Activated naive CD8-positive, alpha-beta T cell treated with anti-CD3 and anti-CD28 coated beads for 36 hours (primary cell): Measurements from ENCODE around the gene TMCC2. TPM values are rescaled to one million over a fixed set of nuclear protein-coding genes. Genes with fewer than 3 reads are reported as not detected.
A peak's percentile ranks its signal among the peaks of the same experiment; 100 is the strongest.
"Not testable (repeated sequence)": the region's sequence is repeated elsewhere in the genome, so short reads cannot be mapped to it uniquely, and the experiment has no call there.

Experiments
- DNase-seq: peaks from one replicate; pipeline ENCODE4 v3.0.0; 2021
- H3K27ac Mint-ChIP-seq: one replicate; pipeline ENCODE4 v1.8.0; 2022; ENCODE audit warnings: mild to moderate bottlenecking, moderate library complexity, mixed read lengths
- H3K27me3 Mint-ChIP-seq: one replicate; pipeline ENCODE4 v1.8.0; 2022; ENCODE audit warnings: mild to moderate bottlenecking, mixed read lengths
- H3K36me3 Mint-ChIP-seq: one replicate; pipeline ENCODE4 v1.8.0; 2021; ENCODE audit warnings: mild to moderate bottlenecking, mixed read lengths
- H3K4me1 Mint-ChIP-seq: one replicate; pipeline ENCODE4 v1.8.0; 2021; ENCODE audit warnings: mixed read lengths
- H3K4me3 Mint-ChIP-seq: one replicate; pipeline ENCODE4 v1.8.0; 2022; ENCODE audit warnings: mild to moderate bottlenecking, moderate library complexity, mixed read lengths
- H3K9me3 Mint-ChIP-seq: one replicate; pipeline ENCODE4 v1.8.0; 2022; ENCODE audit warnings: mixed read lengths
- total RNA-seq, 2 experiments: library from RNA; stranded (reverse); gene quantifications; one replicate each; pipeline ENCODE4 v1.2.3, GENCODE V29; 2021

TMCC2 gene
- total RNA-seq, 2 experiments from 2014 or later = 13.3 to 14.0 TPM

GRCh38 chr1:205271745-205272144 is 44.0 kb downstream of the TMCC2 start:
- Mint-ChIP-seq H3K4me1 (peaks cover 17% of the 10 kb centered on the region), H3K36me3 (peaks cover 2% of the 10 kb centered on the region), H3K27me3 (no peaks in the 10 kb centered on the region), H3K9me3 (no peaks in the 10 kb centered on the region), H3K27ac (no peak overlapping the region), H3K4me3 (no peak overlapping the region)
- no peak for DNase-seq

- Mint-ChIP-seq H3K27ac (no peak overlapping the region), H3K9me3 (no peaks in the 10 kb centered on the region), H3K36me3 (peaks cover 2% of the 10 kb centered on the region), H3K4me1 (peaks cover 17% of the 10 kb centered on the region), H3K4me3 (no peak overlapping the region), H3K27me3 (no peaks in the 10 kb centered on the region)
- no peak for DNase-seq
Measured at GRCh38 chr1:205272536-205272935, 44.8 kb downstream of the TMCC2 start.

GRCh38 chr1:205273551-205273982 is 45.8 kb downstream of the TMCC2 start:
- H3K36me3 Mint-ChIP-seq = peaks cover 2% of the 10 kb centered on the region
- H3K4me3 Mint-ChIP-seq = no peak overlapping the region
- peak; percentile 78 for DNase-seq
- H3K4me1 Mint-ChIP-seq = peaks cover 25% of the 10 kb centered on the region
- no peak overlapping the region for H3K27ac Mint-ChIP-seq
- no peaks in the 10 kb centered on the region for H3K9me3 Mint-ChIP-seq
- no peaks in the 10 kb centered on the region for H3K27me3 Mint-ChIP-seq

- Mint-ChIP-seq H3K36me3 (peaks cover 2% of the 10 kb centered on the region), H3K27me3 (no peaks in the 10 kb centered on the region), H3K27ac (no peak overlapping the region), H3K4me3 (no peak overlapping the region), H3K4me1 (peaks cover 30% of the 10 kb centered on the region), H3K9me3 (no peaks in the 10 kb centered on the region)
- no peak for DNase-seq
Measured at GRCh38 chr1:205274041-205274691, 46.4 kb downstream of the TMCC2 start.

GRCh38 chr1:205275133-205275532 is 47.4 kb downstream of the TMCC2 start:
- Mint-ChIP-seq H3K4me1 (peaks cover 40% of the 10 kb centered on the region), H3K9me3 (no peaks in the 10 kb centered on the region), H3K4me3 (no peak overlapping the region), H3K27me3 (no peaks in the 10 kb centered on the region), H3K36me3 (peaks cover 2% of the 10 kb centered on the region), H3K27ac (no peak overlapping the region)
- DNase-seq = no peak

GRCh38 chr1:205275916-205276688 is 48.4 kb downstream of the TMCC2 start:
- no peak overlapping the region for H3K4me3 Mint-ChIP-seq
- H3K4me1 Mint-ChIP-seq = peaks cover 44% of the 10 kb centered on the region
- no peaks in the 10 kb centered on the region for H3K9me3 Mint-ChIP-seq
- no peak for DNase-seq
- no peaks in the 10 kb centered on the region for H3K27me3 Mint-ChIP-seq
- peaks cover 2% of the 10 kb centered on the region for H3K36me3 Mint-ChIP-seq
- H3K27ac Mint-ChIP-seq = no peak overlapping the region

GRCh38 chr1:205276689-205277065 is 48.9 kb downstream of the TMCC2 start:
- DNase-seq = no peak
- peaks cover 44% of the 10 kb centered on the region for H3K4me1 Mint-ChIP-seq
- no peaks in the 10 kb centered on the region for H3K27me3 Mint-ChIP-seq
- H3K4me3 Mint-ChIP-seq = no peak overlapping the region
- H3K9me3 Mint-ChIP-seq = no peaks in the 10 kb centered on the region
- peaks cover 2% of the 10 kb centered on the region for H3K36me3 Mint-ChIP-seq
- H3K27ac Mint-ChIP-seq = no peak overlapping the region

- H3K27ac Mint-ChIP-seq = peak overlapping the region; percentile 21
- peaks cover 60% of the 10 kb centered on the region for H3K4me1 Mint-ChIP-seq
- DNase-seq = no peak
- H3K9me3 Mint-ChIP-seq = no peaks in the 10 kb centered on the region
- H3K27me3 Mint-ChIP-seq = no peaks in the 10 kb centered on the region
- H3K36me3 Mint-ChIP-seq = no peaks in the 10 kb centered on the region
- no peak overlapping the region for H3K4me3 Mint-ChIP-seq
Measured at GRCh38 chr1:205279986-205280385, 52.2 kb downstream of the TMCC2 start.

- H3K27me3 Mint-ChIP-seq, H3K9me3 Mint-ChIP-seq, DNase-seq, H3K4me3 Mint-ChIP-seq, H3K27ac Mint-ChIP-seq, H3K36me3 Mint-ChIP-seq: not testable (repeated sequence)
- H3K4me1 Mint-ChIP-seq = peaks cover 60% of the 10 kb centered on the region
Measured at GRCh38 chr1:205280666-205281395, 53.1 kb downstream of the TMCC2 start.

GRCh38 chr1:205283270-205284147 is 55.8 kb downstream of the TMCC2 start:
- peaks cover 3% of the 10 kb centered on the region for H3K27me3 Mint-ChIP-seq
- H3K4me1 Mint-ChIP-seq = peaks cover 80% of the 10 kb centered on the region
- peak overlapping the region; percentile 34 for H3K27ac Mint-ChIP-seq
- no peak for DNase-seq
- H3K36me3 Mint-ChIP-seq = no peaks in the 10 kb centered on the region
- H3K4me3 Mint-ChIP-seq = no peak overlapping the region
- H3K9me3 Mint-ChIP-seq = no peaks in the 10 kb centered on the region

GRCh38 chr1:205284420-205285144 is 56.8 kb downstream of the TMCC2 start:
- Mint-ChIP-seq H3K36me3 (no peaks in the 10 kb centered on the region), H3K4me3 (peak overlapping the region; percentile 64), H3K27me3 (peaks cover 3% of the 10 kb centered on the region), H3K9me3 (no peaks in the 10 kb centered on the region), H3K27ac (peak overlapping the region; percentile 90), H3K4me1 (peaks cover 77% of the 10 kb centered on the region)
- DNase-seq = peak; percentile 87

GRCh38 chr1:205285381-205286101 is 57.8 kb downstream of the TMCC2 start:
- peak overlapping the region; percentile 64 for H3K4me3 Mint-ChIP-seq
- peaks cover 3% of the 10 kb centered on the region for H3K27me3 Mint-ChIP-seq
- peak overlapping the region; percentile 90 for H3K27ac Mint-ChIP-seq
- H3K4me1 Mint-ChIP-seq = peaks cover 67% of the 10 kb centered on the region
- no peaks in the 10 kb centered on the region for H3K9me3 Mint-ChIP-seq
- DNase-seq = peak; percentile 54
- H3K36me3 Mint-ChIP-seq = no peaks in the 10 kb centered on the region

- Mint-ChIP-seq H3K4me3 (peak overlapping the region; percentile 64), H3K27me3 (peaks cover 3% of the 10 kb centered on the region), H3K4me1 (peaks cover 72% of the 10 kb centered on the region), H3K27ac (peak overlapping the region; percentile 90), H3K36me3 (no peaks in the 10 kb centered on the region), H3K9me3 (no peaks in the 10 kb centered on the region)
- peak; percentile 84 for DNase-seq
Measured at GRCh38 chr1:205286335-205286950, 58.7 kb downstream of the TMCC2 start.
